ENCODE results near the gene NLRP4. TPM values are rescaled to one million over a fixed set of nuclear protein-coding genes. Genes with fewer than 3 reads are reported as not detected.

The NLRP4 gene
- total RNA-seq, 1 donor from 2014 or later = not detected

- no peak for DNase-seq (ENCODE audit: low spot score)
- no peaks in the 10 kb centered on the region for H3K36me3 Mint-ChIP-seq (ENCODE audit: low read depth)
- no peaks in the 10 kb centered on the region for H3K27me3 Mint-ChIP-seq (ENCODE audit: low read depth)
- no peak within 1 kb of the TSS for H3K27ac Mint-ChIP-seq (ENCODE audit: unreplicated experiment)
- H3K4me3 Mint-ChIP-seq (ENCODE audit: unreplicated experiment) = no peak within 1 kb of the TSS
- no peak for TF ChIP-seq CTCF (IDR thresholded peaks at IDR 0.05)
- H3K9me3 Mint-ChIP-seq (ENCODE audit: low read depth) = peaks cover 31% of the 10 kb centered on the region
- H3K4me1 Mint-ChIP-seq (ENCODE audit: low read depth) = no peaks in the 10 kb centered on the region
These were observed 4.5 kb upstream of the NLRP4 start, which contains the start of gene NLRP11 for GRCh38 chr19:55831846-55832245. Gene NLRP11, minus strand, starts transcription at chr19:55831999. Its CDS starts 13,825 bp downstream, at chr19:55818174.

GRCh38 chr19:55832676-55833075 is 3.7 kb upstream of the NLRP4 start:
- Mint-ChIP-seq H3K4me3 (ENCODE audit: unreplicated experiment) (no peak overlapping the region), H3K27me3 (ENCODE audit: low read depth) (no peaks in the 10 kb centered on the region), H3K27ac (ENCODE audit: unreplicated experiment) (no peak overlapping the region), H3K9me3 (ENCODE audit: low read depth) (peaks cover 33% of the 10 kb centered on the region), H3K4me1 (ENCODE audit: low read depth) (no peaks in the 10 kb centered on the region), H3K36me3 (ENCODE audit: low read depth) (no peaks in the 10 kb centered on the region)
- no peak for TF ChIP-seq CTCF (IDR thresholded peaks at IDR 0.05)
- no peak for DNase-seq (ENCODE audit: low spot score)

- H3K9me3 Mint-ChIP-seq (ENCODE audit: low read depth) = peaks cover 47% of the 10 kb centered on the region
These were observed 1.9 kb downstream of the NLRP4 start for GRCh38 chr19:55838251-55838650.

GRCh38 chr19:55838906-55839305 is 2.6 kb downstream of the NLRP4 start:
- H3K27me3 Mint-ChIP-seq (ENCODE audit: low read depth) = no peaks in the 10 kb centered on the region
- no peaks in the 10 kb centered on the region for H3K36me3 Mint-ChIP-seq (ENCODE audit: low read depth)
- peaks cover 49% of the 10 kb centered on the region for H3K9me3 Mint-ChIP-seq (ENCODE audit: low read depth)
- no peak overlapping the region for H3K27ac Mint-ChIP-seq (ENCODE audit: unreplicated experiment)
- H3K4me1 Mint-ChIP-seq (ENCODE audit: low read depth) = no peaks in the 10 kb centered on the region
- no peak for DNase-seq (ENCODE audit: low spot score)
- no peak for TF ChIP-seq CTCF (IDR thresholded peaks at IDR 0.05)
- H3K4me3 Mint-ChIP-seq (ENCODE audit: unreplicated experiment) = no peak overlapping the region

More at GRCh38 chr19:55838251-55838650, 1.9 kb downstream of the NLRP4 start:
- Mint-ChIP-seq H3K27ac (ENCODE audit: unreplicated experiment) (no peak overlapping the region), H3K4me1 (ENCODE audit: low read depth) (no peaks in the 10 kb centered on the region), H3K4me3 (ENCODE audit: unreplicated experiment) (no peak overlapping the region), H3K36me3 (ENCODE audit: low read depth) (no peaks in the 10 kb centered on the region), H3K27me3 (ENCODE audit: low read depth) (no peaks in the 10 kb centered on the region)
- no peak for DNase-seq (ENCODE audit: low spot score)
- TF ChIP-seq CTCF (IDR thresholded peaks at IDR 0.05) = no peak

GRCh38 chr19:55855160-55855559 is 18.8 kb downstream of the NLRP4 start:
- Mint-ChIP-seq H3K4me1 (ENCODE audit: low read depth) (no peaks in the 10 kb centered on the region), H3K36me3 (ENCODE audit: low read depth) (peaks cover 3% of the 10 kb centered on the region), H3K27me3 (ENCODE audit: low read depth) (no peaks in the 10 kb centered on the region), H3K4me3 (ENCODE audit: unreplicated experiment) (no peak overlapping the region), H3K27ac (ENCODE audit: unreplicated experiment) (no peak overlapping the region), H3K9me3 (ENCODE audit: low read depth) (peaks cover 53% of the 10 kb centered on the region)
- TF ChIP-seq CTCF (IDR thresholded peaks at IDR 0.05) = no peak
- no peak for DNase-seq (ENCODE audit: low spot score)
